PC-9 (cell line): Measurements from ENCODE around the gene CCT5. TPM values are rescaled to one million over a fixed set of nuclear protein-coding genes. Genes with fewer than 3 reads are reported as not detected.
"Not testable (repeated sequence)": the region's sequence is repeated elsewhere in the genome, so short reads cannot be mapped to it uniquely, and the experiment has no call there.

Experiments
- BruUV-seq: library from RNA; stranded (reverse); fragments of 400-500 nt; replicated peaks from 2 replicates; lab custom pipeline; 2021; lab: Mats Ljungman, UMichigan
- CTCF ChIA-PET: fragments of 300-600 bp; sonication (Branson Sonifier 250); formaldehyde crosslinking; loops from one replicate; lab custom pipeline; 2022; ENCODE audit warnings: antibody characterized with exemption; lab: Charles Lee
- POLR2A ChIA-PET: fragments of 300-600 bp; sonication (Branson Sonifier 250); formaldehyde crosslinking; loops from one replicate; lab custom pipeline; 2022; ENCODE audit warnings: antibody characterized with exemption; ENCODE audit not compliant: unreplicated experiment; lab: Charles Lee
- DNase-seq, 2 experiments: peaks; one replicate each; pipeline versions ENCODE4 v3.0.0 to v3.0.0-alpha.2; 2015 to 2022; ENCODE audit warnings: mixed read lengths in 1 of 2
- H2AFZ ChIP-seq: fragments of 200-600 bp; sonication (generic); 2 replicates; pipeline ENCODE4 v1.8.1; 2017; ENCODE audit warnings: antibody characterized with exemption
- H3F3A ChIP-seq: fragments of 200-600 bp; sonication (generic); 2 replicates; pipeline ENCODE4 v1.8.1; 2017; ENCODE audit warnings: antibody characterized with exemption, mild to moderate bottlenecking, low read depth; ENCODE audit not compliant: insufficient read depth
- H3K27ac ChIP-seq: fragments of 200-600 bp; sonication (generic); 2 replicates; pipeline ENCODE4 v1.6.1; 2016; ENCODE audit warnings: mixed run types
- H3K27me3 ChIP-seq: fragments of 200-600 bp; sonication (generic); 2 replicates; pipeline ENCODE4 v1.6.1; 2016; ENCODE audit warnings: low read depth, mixed run types; ENCODE audit not compliant: insufficient read depth
- H3K36me3 ChIP-seq: fragments of 200-600 bp; sonication (generic); 2 replicates; pipeline ENCODE4 v1.6.1; 2016; ENCODE audit warnings: low read depth, mixed run types
- H3K4me1 ChIP-seq: fragments of 200-600 bp; sonication (generic); replicated peaks from 2 replicates; pipeline ENCODE4 v1.6.1; 2016; ENCODE audit warnings: mixed run types; ENCODE audit not compliant: insufficient read depth
- H3K4me2 ChIP-seq: fragments of 200-600 bp; sonication (generic); 2 replicates; pipeline ENCODE4 v1.6.1; 2017; ENCODE audit warnings: mixed run types
- H3K4me3 ChIP-seq: fragments of 200-600 bp; sonication (generic); 2 replicates; pipeline ENCODE4 v1.6.1; 2016; ENCODE audit warnings: mixed run types
- H3K79me2 ChIP-seq: fragments of 200-600 bp; sonication (generic); 2 replicates; pipeline ENCODE4 v1.6.1; 2017; ENCODE audit warnings: low read depth, mixed run types
- H3K9me2 ChIP-seq: fragments of 200-600 bp; sonication (generic); 2 replicates; pipeline ENCODE4 v1.8.1; 2017; ENCODE audit warnings: mild to moderate bottlenecking; ENCODE audit not compliant: insufficient read depth
- H3K9me3 ChIP-seq: fragments of 200-600 bp; sonication (generic); 2 replicates; pipeline ENCODE4 v1.8.1; 2016; ENCODE audit warnings: low read depth; ENCODE audit not compliant: insufficient read depth
- H4K20me1 ChIP-seq: fragments of 200-600 bp; sonication (generic); 2 replicates; pipeline ENCODE4 v1.8.1; 2017; ENCODE audit not compliant: insufficient read depth
- EZH2 ChIP-seq: fragments of 200-600 bp; sonication (generic); IDR thresholded peaks from 2 replicates; pipeline ENCODE4 v1.8.0; 2017; ENCODE audit warnings: antibody characterized with exemption, low read depth
- intact Hi-C: fragments of 100-400 bp; cut with micrococcal nuclease; formaldehyde crosslinking; loops from one replicate; pipeline ENCODE4 v1.10.0; 2022; ENCODE audit not compliant: unreplicated experiment
- total RNA-seq: library from RNA; stranded (reverse); gene quantifications from 2 replicates; pipeline ENCODE4 v1.2.3, GENCODE V29; 2021
- TF ChIP-seq, protein P1 (sequence below): fragments of 200-600 bp; sonication (generic); conservative IDR thresholded peaks from 2 replicates; pipeline ENCODE4 v1.6.1; 2017; ENCODE audit warnings: mixed run types, antibody characterized with exemption, mild to moderate bottlenecking, moderate library complexity

Gene CCT5
- total RNA-seq, 1 experiment from 2014 or later = 831 TPM

DNA sequence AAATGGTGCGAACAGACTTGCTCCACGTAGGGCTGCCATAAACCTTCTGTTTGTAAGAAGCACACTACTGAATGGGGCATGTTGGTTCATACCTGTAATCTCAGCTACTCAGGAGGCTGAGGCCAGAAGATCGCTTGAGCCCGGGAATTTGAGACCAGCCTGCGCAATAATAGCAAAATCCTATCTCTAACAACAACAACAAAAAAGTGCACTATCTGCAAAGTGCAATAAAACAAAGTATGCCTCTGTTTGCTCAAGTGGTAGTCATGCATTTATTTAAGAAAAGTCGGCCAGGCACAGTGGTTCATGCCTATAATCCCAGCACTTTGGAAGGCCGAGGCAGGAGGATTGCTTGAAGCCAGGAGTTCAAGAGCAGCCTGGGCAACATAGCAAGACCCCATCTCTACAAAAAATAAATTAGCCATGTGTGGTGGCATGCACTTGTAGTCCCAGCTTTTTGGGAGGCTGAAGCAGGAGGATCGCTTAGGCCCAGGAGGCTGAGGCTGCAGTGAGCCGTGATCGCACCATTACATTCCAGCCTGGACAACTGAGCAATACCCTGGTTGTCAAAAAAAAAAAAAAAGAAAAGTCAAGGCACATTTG is 5.6 kb upstream of the CCT5 start:
- no peak for DNase-seq
- no peaks in the 10 kb centered on the region for H3K27me3 ChIP-seq
- no peak for TF ChIP-seq EZH2
- TF ChIP-seq, protein P1, sequence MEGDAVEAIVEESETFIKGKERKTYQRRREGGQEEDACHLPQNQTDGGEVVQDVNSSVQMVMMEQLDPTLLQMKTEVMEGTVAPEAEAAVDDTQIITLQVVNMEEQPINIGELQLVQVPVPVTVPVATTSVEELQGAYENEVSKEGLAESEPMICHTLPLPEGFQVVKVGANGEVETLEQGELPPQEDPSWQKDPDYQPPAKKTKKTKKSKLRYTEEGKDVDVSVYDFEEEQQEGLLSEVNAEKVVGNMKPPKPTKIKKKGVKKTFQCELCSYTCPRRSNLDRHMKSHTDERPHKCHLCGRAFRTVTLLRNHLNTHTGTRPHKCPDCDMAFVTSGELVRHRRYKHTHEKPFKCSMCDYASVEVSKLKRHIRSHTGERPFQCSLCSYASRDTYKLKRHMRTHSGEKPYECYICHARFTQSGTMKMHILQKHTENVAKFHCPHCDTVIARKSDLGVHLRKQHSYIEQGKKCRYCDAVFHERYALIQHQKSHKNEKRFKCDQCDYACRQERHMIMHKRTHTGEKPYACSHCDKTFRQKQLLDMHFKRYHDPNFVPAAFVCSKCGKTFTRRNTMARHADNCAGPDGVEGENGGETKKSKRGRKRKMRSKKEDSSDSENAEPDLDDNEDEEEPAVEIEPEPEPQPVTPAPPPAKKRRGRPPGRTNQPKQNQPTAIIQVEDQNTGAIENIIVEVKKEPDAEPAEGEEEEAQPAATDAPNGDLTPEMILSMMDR = no peak
- no TSS peak for BruUV-seq
- no peaks in the 10 kb centered on the region for H3F3A ChIP-seq
- H3K9me2 ChIP-seq = no peaks in the 10 kb centered on the region
- POLR2A ChIA-PET = no interaction called here
- no peak overlapping the region for H2AFZ ChIP-seq
- H3K4me2 ChIP-seq = no peak overlapping the region
- H3K4me3 ChIP-seq = no peak overlapping the region
- peaks cover 15% of the 10 kb centered on the region for H3K79me2 ChIP-seq
- intact Hi-C loops = no loop called here
- no peaks in the 10 kb centered on the region for H3K9me3 ChIP-seq
- H3K27ac ChIP-seq = no peak overlapping the region
- H3K4me1 ChIP-seq = peaks cover 8% of the 10 kb centered on the region; the same call in 1 of the 2 replicates
- CTCF ChIA-PET = interaction anchor here (0.7 kb wide), 1 partner anchor 1039 kb away, joined by 6 read pairs; no protein-coding TSS in a partner anchor
- no peaks in the 10 kb centered on the region for H4K20me1 ChIP-seq
- H3K36me3 ChIP-seq = no peaks in the 10 kb centered on the region

DNA sequence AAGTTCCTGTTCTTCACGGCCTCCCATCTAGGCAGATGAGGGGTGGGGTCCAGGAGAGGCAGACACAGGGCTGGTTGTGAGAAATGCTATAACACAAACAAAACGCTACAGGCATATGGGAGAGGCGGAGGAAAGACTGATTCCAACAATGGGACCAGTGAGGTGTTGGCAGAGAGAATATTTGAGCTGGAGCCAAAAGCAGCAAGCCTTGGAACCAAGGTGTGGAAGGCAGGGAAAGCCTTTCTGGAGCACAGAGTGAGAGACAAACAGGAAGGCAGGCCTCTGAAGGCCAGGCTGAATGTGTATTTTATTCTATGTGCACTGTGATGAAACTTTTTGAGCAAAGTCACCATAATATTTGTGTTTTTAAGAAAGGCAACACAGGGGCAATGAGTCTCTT is 3.3 kb upstream of the CCT5 start:
- peaks cover 4% of the 10 kb centered on the region; the same call in 1 of the 2 replicates for H3F3A ChIP-seq
- peaks cover 5% of the 10 kb centered on the region for H3K36me3 ChIP-seq
- peaks cover 32% of the 10 kb centered on the region for H3K79me2 ChIP-seq
- CTCF ChIA-PET = no interaction called here
- H3K27me3 ChIP-seq = no peaks in the 10 kb centered on the region
- H3K9me3 ChIP-seq = no peaks in the 10 kb centered on the region
- no peaks in the 10 kb centered on the region for H3K9me2 ChIP-seq
- no peak overlapping the region for H3K4me2 ChIP-seq
- H4K20me1 ChIP-seq = peaks cover 11% of the 10 kb centered on the region
- no TSS peak for BruUV-seq
- H2AFZ ChIP-seq = no peak overlapping the region
- H3K4me1 ChIP-seq = peaks cover 12% of the 10 kb centered on the region
- TF ChIP-seq, protein P1 = no peak
- no peak for TF ChIP-seq EZH2
- no peak overlapping the region for H3K4me3 ChIP-seq
- intact Hi-C loops = loop anchor here (5.0 kb wide), 1 partner anchor 306 kb away; no protein-coding TSS in a partner anchor
- POLR2A ChIA-PET = no interaction called here
- no peak overlapping the region for H3K27ac ChIP-seq
- DNase-seq = no peak

DNA sequence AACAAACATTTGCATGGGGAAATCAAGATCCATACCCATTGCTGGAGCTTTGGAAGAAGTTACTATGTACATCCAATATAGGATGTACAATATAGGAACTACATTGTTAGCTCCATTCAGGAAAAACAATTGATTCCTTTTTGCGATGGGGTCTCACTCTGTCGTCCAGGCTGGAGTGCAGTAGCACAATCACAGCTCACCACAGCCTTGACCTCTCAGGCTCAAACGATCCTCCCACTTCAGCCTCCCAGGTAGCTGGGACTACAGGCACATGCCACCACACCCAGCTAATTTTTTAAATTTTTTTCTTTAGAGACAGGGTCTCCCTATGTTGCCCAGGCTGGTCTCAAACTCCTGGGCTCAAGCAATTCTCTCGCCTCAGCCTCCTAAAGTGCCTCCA is 2.9 kb upstream of the CCT5 start:
- peaks cover 16% of the 10 kb centered on the region for H3K4me1 ChIP-seq
- POLR2A ChIA-PET, H3K4me3 ChIP-seq, H3F3A ChIP-seq, DNase-seq, H3K27ac ChIP-seq, H2AFZ ChIP-seq, H3K27me3 ChIP-seq, H3K36me3 ChIP-seq, H3K9me2 ChIP-seq, BruUV-seq, CTCF ChIA-PET, H3K9me3 ChIP-seq, H3K4me2 ChIP-seq: not testable (repeated sequence)
- intact Hi-C loops = loop anchor here (5.0 kb wide), 1 partner anchor 305 kb away; no protein-coding TSS in a partner anchor
- peaks cover 36% of the 10 kb centered on the region for H3K79me2 ChIP-seq
- peaks cover 15% of the 10 kb centered on the region for H4K20me1 ChIP-seq
